ENCODE results near the gene FAM219B.
"Not testable (repeated sequence)": the region's sequence is repeated elsewhere in the genome, so short reads cannot be mapped to it uniquely, and the experiment has no call there.

The FAM219B gene

DNA sequence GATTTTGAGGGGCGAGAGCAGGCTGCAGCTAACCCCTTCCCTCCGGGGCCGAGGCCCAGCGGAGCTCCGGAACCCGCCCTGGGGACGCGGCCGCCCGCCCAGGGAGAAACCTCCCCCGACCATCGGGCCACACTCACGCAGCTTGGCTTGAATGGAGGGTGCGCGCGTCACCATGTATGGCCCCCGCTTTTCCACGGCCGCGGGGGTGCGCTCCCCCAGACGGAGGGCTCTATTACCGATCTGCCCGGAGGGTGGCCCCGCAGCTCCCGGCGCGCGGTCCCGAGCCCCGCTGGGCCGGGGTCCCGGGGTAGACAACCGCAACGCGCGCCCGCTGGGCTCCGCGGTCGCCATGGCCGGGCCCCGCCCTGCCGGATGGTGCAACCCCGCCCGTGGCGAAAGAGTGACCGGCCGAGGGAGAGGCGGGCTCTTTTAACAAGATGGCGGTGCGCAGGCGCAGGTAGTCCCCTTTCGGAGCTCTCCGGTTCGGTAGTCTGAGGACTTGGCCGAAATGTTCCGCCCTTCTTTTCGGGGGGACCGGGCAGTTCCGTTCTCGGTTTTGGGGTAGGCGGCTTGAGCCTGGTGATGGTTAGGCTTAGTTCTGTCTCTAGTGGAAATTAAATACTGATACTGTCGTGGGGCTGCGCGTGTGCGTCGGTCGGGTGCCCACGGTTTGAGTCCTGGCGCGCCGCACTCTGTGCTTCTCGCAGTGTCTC is at the start of gene FAM219B:
TSS of gene FAM219B (minus strand) at position 402 of the 713 bp plus-strand sequence. CDS start at position 351, 51 bp downstream.
- peak; percentile 90 for DNase-seq (ENCODE audit: low spot score)

DNA sequence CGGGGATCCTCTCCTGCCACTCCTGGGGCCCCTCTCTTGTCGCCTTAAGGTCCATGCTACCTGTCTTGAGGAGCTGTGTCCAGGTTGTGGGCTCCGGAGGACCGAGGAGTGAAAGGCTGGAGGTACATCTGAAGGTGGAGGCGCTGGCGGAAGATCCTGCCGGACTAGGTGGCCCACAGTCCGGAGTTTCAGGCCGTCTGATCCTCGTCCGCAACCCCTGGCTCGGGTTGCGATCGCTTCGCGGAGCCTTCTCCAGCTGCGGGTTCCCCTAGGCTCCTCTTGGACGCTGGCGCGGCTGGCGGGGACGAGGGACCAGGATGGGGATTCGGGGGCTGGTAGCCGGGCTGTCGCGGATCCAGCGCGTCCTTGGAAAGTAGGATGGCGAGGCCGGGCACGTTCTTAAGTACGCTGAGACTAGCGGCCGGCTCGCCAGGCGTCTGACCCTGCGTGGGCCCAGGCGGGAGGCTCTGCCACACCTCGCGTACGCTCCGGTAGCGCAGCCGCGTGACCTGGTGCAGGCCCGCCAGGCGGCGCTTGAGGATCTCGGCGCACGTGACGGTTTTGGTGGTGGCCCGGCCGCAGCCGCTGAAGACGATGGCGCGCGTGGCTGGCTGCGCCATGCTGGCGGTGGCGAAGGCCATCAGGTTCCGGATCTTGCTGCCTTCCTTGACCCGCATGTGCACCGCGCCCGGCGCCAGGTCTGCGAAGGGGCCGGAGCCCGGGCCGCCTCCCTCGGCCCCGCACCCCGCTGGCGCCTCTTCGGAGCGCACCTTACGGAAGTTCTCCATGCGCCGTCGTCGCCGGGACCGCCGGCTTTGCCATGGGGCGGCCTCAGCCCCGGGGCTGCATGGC is 49.4 kb upstream of the FAM219B start:
- peak; percentile 73 for DNase-seq (ENCODE audit: low spot score)

DNA sequence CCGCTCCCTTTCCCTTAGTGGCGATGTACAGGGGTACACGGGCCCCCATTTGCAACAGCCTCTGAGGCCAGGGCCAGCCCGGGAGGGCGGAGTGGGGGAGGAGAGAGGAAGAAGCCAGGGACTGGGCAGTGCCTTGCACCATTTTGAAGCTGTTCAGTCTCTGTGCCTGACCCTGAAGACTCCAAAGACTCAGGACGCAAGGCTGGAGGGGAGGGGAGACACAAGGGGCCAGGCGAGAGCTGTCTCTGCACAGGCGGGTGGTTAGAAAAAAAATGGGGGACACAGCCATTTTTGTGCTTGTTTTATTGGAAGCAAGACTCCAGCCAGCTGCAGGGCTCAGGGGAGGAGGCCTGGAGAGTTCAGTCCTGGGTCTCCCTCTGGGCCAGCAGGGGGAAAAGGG is 48.4 kb upstream of the FAM219B start:
- DNase-seq (ENCODE audit: low spot score): no peak

DNA sequence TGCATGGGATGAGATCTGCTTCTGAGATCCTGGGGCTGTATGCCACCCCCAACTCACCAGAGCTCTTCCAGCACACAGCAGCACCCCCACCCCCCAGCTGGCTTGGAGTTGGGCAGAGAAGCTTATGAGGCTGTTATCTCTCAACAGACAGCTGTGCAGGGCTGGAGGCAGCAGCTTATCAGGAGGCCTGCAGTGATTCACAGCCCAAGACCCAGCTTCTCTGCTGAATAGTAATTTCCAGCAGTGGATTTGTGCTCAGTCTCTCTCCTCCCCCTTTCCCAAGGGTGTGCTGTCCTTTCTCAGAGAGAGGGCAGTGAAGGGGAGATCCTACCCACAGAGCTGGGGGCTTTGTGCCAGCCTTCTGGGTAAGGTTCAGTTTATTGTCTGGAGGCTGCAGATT is 47.9 kb upstream of the FAM219B start:
- no peak for DNase-seq (ENCODE audit: low spot score)

DNA sequence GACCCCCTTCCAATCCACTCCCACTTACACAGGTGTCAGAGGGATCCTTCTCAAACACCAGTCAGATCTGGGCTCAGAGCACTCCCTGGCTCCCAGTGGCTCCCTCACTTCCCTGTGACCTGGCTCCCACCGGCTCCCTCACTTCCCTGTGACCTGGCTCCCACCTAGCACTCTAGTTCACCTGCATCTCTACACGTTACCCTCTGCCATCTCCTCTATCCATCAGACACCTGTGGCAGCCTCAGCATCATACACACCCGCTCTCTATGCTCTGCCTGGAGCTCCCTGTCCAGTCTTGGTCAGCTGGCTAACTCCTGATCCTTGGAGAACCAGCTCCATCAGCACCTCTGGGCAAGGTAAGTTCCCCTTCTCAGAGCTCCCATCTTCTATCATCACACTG is 44.4 kb upstream of the FAM219B start:
- no peak for DNase-seq (ENCODE audit: low spot score)

DNA sequence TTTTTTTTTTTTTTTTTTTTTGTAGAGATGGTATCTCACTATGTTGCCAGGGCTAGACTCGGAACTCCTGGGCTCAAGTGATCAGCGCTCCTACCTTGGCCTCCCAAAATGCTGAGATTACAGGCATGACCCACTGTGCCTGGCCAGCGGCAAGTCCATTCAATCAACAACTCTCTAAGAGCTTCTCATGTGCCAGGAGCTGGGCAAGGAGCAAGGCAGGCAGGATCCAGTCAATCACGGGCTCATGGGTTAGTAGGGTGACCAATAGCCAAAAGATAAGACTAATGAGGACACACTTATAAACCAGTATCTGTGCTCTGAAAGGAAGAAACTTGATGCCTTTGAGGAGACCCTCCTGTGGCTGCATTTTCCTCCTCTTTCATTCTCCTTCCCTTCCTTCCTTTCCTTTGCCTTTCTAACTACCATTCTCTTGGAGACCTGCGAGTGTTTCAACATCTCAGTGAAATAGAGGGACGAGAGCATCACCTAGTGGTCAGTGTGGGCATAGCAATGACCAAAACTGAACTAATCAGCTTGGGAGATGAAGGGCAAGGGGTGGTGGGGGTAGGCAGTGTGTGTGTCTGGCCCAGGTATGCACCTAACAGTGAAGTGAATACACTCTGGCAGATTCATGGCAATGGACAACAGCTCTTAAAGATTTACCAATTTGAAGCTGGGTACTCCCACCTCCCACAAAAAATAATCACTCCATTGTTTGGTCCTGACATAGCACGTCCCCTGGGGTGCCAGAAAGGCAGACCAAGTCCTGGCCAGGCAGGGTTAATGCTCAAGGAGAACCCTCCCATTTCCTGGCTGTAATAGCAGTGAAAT is 43.6 kb upstream of the FAM219B start:
- DNase-seq (ENCODE audit: low spot score): peak; percentile 72

DNA sequence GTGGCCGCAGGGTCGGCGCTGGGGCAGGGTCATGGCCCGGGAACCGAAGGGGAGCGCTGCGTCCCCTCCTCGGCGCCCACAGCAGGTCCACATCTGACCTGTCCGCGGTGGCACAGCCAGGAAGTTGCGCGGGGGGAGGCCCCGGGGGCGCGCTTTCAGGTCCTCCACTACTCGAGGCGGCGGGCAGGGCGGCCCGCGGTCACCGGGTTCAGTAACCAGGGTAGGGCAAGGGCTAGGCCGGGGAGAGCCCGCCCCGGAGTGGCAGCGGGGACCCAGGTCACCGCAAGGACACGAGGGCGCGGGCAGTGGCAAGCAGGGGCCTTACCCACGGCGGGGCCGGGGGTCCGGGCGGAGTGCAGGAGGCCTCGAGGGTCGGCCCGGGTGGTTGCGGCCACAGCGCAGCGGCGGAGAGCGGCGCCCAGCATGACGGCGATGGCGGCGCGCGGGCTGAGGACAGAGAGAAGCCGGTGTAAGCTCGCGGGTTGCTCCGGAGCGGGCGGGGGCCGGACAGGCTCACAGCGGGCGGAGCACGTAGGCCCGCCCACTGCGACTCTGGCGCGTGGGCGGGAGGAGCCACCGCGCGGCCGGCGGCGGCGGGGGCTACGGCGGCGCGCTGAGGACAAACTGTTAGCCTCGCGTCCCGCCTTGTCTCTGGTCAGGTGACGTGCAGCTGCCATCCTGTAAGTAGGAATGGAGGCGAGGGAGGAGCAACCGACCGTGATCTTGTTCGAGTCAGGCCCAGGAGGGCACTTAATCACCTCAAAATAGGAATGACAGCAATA is 31.1 kb upstream of the FAM219B start, which contains the start of gene COX5A:
TSS of gene COX5A (minus strand) at position 484 of the 782 bp plus-strand sequence. CDS start at position 425, 59 bp downstream.
- peak; percentile 88 for DNase-seq (ENCODE audit: low spot score)

DNA sequence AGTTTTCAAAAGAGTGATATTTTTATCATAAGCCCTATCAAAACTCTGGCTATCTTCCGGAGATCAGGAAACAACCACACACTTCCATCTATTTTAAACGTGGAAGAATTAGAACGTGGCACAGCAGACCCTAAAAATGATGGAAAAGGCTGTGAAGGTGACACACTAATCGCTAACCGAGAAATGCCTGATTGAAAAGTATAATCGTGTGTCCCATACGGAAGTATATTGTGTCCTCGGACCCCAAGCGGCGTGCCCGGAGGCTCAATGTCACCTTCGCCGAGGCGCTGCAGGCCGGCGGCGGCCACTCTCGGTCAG is 30.6 kb upstream of the FAM219B start:
- no peak for DNase-seq (ENCODE audit: low spot score)

- not testable (repeated sequence) for DNase-seq (ENCODE audit: low spot score)
Observed at GRCh38 chr15:74935193-74935592, 28.5 kb upstream of the FAM219B start.

GRCh38 chr15:74933573-74933972 is 26.9 kb upstream of the FAM219B start:
- no peak for DNase-seq (ENCODE audit: low spot score)

DNA sequence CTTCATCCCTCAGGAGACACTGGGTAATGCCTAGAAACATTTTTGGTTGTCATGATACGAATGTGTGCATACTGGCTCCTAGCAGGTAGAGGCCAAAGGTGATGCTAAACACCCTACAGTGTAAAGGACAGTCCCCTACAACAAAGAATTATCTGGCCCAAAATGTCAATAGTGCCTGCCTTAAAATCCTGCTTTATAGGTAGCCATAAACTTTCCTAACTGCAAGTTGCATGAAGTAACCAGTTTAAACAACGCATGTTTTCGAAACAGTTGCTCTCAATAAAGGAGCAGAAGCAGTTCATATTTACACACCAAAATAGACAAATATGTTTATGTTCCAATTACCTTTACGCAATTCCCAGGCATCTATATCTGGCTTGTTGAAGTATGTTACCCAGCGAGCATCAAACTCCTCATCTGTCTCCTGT is 22.1 kb upstream of the FAM219B start:
- DNase-seq (ENCODE audit: low spot score): no peak

GRCh38 chr15:74924525-74924924 is 17.9 kb upstream of the FAM219B start:
- no peak for DNase-seq (ENCODE audit: low spot score)

DNA sequence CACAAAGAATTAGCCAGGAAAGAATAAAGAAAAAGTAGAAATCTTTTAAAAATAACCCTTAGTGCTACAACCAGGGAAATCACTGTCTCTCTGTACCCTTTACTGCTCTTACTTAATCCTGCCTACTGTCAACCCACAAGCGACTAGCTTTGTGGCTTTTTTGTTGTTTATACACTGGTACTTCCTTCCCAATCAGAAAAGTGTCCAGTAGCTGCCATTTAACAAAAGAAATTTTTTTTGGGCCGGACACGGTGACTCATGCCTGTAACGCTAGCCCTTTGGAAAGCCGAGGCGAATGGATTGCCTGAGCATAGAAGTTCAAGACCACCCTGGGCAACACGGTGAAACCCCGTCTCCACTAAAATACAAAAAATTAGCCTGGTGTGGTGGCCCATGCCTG is 13.8 kb upstream of the FAM219B start:
- no peak for DNase-seq (ENCODE audit: low spot score)

DNA sequence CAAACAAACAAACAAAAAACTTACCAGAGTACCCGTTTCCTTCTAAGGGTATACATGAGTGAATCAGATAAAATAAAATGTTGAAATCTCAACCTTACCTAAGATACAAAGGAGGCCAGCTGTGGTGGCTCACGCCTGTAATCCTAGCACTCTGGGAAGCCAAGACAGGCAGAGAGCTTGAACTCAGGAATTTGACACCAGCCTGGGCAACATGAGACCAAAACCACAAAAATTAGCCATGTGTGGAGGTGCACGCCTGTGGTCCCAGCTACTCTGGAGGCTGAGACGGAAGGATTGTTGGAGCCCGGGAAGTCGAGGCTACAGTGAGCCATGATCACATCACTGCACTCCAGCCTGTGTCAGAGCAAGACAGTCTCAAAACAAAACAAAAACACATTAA is 11.0 kb upstream of the FAM219B start:
- DNase-seq (ENCODE audit: low spot score): no peak

DNA sequence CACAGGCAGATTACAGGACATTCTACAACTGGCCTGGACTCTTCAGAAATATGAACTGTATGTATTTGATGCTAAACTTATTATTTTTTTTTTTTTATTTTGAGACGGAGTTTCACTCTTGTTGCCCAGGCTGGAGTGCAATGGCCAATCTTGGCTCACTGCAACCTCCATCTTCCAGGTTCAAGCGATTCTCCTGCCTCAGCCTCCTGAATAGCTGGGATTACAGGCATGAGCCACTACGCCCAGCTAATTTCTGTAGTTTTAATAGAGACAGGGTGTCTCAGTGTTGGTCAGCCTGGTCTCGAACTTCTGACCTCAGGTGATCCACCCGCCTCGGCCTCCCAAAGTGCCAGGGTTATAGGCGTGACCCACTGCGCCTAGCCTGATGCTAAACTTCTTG is 7.1 kb upstream of the FAM219B start:
- not testable (repeated sequence) for DNase-seq (ENCODE audit: low spot score)

- DNase-seq (ENCODE audit: low spot score): no peak
Observed at GRCh38 chr15:74913041-74913440, 6.4 kb upstream of the FAM219B start.

DNA sequence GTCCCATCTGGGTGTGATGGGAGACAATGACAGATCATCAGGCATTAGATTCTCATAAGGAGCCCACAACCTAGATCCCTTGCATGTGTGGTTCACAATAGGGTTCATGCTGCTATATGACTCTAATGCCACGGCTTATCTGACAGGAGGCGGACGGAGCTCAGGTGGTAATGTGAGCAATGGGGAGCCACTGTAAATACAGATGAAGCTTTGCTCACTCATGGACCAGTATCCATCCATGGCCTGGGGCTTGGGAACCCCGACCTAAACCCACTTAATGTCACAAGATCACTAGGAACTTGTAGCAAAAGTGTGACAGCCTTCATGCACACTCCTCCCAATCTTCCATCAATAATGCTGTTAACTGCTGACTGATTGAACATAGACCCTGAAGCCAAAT is 2.0 kb upstream of the FAM219B start:
- DNase-seq (ENCODE audit: low spot score): no peak

- no peak for DNase-seq (ENCODE audit: low spot score)
Observed at GRCh38 chr15:74907163-74907870, 666 bp upstream of the FAM219B start.

- no peak for DNase-seq (ENCODE audit: low spot score)
Observed at GRCh38 chr15:74906067-74906449, 593 bp downstream of the FAM219B start.

GRCh38 chr15:74904190-74904805 is 2.4 kb downstream of the FAM219B start:
- no peak for DNase-seq (ENCODE audit: low spot score)

GRCh38 chr15:74903676-74904075 is 3.0 kb downstream of the FAM219B start:
- no peak for DNase-seq (ENCODE audit: low spot score)
